NCI-H2171 (cell line): ENCODE results near the gene AMPD3.

Experiments
- DNase-seq: peaks from one replicate; lab custom pipeline; 2025; lab: John Stamatoyannopoulos, UW

AMPD3 gene

DNA sequence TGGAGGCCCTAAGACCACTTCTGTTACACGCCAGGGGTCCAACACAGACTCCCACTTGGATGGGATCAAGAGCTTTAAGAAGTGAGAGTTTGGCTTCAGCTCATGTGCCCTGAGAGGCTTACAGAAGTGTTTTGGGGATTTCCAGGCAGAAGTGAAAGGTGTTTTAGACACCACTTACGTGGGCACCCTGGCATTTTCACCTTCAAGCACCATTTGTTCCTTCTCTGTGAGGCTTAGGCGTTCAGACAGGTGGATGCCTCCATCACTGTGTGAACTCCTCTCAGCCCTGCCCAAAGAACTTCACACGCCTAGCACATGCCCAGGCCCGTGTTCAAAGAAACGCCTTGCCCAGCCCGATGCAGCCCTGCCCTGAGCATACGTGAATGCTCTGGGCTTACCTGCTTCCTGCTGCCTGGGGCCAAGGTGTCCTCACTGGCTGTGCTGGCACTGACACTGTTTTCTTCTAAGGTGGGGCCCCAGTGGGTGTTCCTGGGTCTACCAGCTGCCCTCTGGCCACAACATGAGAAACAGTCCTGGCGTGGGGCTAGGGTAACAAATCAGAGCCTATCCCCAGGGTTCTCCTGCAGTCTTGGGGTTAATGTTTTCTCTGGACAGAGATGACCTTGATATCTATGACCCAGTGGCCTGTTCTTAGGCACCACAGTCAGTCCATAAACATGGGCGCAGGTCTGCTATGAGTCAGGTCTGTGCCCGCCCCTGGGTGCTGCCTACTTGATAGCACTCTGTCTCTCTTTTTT lies 34.0 kb downstream of the AMPD3 start:
- no peak for DNase-seq

DNA sequence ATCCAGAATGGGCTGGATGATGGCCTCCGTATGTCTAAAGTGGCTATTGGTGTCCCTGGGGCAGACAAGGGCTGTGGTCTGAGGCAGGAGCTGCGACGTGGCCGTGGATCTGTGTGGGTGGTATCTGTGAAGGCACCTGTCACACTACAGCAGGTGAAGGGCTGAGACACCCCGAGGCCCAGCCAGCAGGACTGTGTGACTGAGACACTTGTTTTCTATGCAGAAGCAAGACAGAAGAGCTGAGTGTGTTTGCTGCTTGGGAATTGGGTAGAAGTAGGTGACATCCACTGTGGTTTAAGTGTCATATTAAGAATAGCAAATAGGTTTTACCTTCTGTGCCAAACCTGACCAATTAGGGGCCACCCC lies 35.0 kb downstream of the AMPD3 start:
- DNase-seq, result no peak

DNA sequence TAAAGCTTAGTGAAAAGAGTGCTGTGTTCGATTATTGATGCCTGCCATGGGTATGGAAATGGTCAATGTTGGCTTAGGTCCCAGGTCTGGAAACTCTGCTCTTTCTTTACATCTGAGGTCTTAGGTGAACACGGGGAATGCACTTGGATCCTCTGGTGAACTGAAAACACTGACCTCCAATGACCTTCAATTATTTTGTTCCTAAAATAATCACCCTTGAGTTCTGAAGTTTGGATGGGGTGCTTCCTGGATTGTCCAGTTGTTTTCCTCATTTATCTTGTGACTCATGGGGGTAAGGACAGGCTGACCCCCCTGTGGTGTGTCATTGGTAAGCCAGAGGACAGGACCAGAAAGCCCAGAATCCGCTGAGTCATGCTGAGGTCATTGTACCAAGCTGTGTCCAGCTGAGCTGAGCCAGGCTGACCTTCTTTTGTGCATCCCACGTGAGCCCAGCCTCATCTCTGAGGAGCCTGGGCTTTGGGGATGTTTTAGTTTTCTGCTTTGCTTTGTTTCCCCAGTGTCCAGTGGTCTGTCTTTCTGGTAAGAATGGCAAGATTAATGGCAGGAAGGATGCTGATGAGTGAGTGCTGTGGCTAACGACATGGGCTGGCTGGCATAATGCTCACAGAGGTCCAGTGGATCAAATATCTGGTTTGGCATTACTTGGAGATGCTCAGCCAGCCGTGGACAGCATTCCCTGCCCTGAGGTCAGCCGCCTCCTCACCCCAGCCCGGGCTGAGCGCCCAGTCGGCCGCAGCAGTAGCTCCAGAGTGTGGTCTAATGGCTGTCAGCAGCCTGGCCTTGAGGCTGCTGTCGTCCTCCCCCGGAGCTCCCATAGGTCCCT lies 35.6 kb downstream of the AMPD3 start:
- no peak for DNase-seq

DNA sequence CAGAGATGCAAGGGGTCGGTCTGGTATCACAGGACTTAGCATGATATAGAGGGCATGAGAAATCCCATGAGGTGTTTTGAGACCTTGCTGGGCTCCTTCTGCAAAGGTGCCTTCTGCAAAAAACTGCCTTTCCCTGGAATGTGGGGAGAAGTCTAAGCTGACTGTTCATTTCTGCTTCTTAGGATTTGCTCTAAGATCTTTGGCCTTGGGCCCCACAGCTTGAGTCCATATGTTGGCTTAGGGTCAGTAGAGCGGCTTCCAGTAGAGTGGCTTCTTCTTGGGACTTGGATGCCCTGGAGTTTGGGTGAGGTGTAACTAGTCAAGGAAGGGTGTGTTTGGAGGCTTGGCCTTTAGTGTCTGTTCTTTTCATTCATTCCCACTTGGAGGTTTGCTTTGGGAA lies 37.0 kb downstream of the AMPD3 start:
- DNase-seq, result no peak

DNA sequence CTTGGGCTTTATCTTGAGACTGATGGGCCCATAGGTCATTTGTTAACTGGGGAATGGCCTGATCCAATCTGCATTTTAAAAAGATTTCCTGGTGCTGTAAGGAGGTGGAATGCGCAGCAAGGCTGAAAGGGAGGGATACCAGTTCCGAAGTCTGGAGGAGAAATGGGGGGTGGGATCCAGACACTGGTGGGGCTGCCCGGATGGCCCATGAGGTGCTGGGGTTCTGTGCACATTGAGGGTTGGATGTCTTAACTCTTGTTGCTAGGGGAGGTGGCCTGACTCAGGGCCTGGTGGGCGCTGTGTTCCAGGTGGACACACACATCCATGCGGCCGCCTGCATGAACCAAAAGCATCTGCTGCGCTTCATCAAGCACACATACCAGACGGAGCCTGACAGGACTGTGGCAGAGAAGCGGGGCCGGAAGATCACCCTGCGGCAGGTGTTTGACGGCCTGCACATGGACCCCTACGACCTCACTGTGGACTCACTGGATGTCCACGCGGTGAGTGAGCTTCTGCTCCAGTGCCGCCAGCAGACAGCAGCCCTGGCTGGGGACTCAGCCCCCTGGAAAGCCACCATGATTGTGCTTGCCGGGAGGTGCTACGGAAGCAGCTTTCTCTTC lies 38.1 kb downstream of the AMPD3 start:
- no peak for DNase-seq

DNA sequence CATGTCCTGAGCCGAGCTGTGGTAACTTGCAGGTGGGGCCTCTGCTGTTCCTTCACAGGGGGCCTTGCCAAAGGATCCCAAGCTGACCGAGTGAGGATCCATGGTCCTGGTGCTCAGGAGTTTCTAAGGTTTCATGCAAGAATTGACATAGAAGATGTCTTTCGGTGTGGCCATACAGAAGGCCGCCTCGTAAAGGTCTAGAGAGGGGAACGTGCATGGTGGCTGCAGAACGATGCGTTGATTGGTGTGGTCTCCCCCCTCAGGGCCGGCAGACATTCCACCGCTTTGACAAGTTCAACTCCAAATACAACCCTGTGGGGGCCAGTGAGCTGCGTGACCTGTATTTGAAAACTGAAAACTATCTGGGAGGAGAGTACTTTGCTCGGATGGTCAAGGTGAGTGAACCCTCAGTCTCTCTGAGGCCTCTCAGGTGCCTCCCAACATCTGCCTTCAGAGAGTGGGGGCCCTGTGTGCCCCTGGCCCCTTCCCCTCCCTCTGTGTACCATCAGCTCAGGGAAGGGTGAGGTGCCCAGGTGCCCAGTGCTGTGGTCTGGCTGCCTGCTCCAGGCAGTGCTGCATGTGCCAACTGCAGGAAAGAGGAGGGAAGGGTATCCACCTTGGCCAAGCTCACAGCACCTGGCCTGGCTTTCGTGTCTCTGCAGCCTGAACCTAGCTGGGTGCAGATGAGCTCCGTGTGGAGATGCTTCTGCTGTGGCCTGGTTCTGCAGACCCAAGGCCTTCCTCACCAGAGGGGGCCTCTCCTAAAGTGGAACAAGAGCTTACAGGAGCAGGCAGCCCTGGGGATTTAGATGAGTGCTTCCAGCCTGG lies 39.8 kb downstream of the AMPD3 start:
- no peak for DNase-seq

DNA sequence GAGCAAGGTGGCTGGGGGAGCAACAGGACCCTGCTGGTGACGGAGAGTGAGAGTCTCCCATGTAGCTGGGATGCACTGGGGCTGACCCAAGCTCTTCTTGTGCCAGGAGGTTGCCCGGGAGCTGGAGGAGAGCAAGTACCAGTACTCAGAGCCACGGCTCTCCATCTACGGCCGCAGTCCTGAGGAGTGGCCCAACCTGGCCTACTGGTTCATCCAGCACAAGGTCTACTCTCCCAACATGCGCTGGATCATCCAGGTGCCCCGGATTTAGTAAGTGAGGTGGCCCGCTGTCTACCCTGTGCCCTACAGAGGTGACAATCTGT lies 40.4 kb downstream of the AMPD3 start:
- no peak for DNase-seq

DNA sequence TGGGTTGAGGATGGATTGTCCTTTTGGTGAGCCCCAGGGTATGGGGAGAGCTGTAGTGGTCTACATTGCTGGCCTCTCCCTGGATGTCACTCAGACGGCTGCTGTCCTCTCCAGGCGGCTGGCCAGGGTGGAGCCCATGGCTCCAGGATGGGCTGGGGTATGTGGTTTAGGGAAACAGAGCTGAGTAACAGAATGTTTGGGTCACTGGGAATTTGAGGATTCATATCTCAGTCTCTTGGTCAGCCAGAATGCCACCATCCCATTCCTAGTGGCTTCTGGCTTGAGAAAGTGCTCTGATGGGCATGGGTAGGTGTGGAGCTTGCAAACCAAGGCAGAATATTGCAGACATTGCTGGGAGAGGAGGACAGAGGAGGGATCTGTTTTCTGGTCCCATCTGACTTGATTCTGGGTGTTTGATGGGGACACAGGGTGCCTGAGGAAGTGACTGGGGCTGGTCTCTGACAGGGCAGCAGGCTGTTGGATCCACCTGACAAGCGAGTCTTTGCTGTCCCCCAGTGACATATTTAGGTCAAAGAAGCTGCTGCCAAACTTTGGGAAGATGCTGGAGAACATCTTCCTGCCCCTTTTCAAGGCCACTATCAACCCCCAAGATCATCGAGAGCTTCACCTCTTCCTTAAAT lies 41.4 kb downstream of the AMPD3 start:
- no peak for DNase-seq

DNA sequence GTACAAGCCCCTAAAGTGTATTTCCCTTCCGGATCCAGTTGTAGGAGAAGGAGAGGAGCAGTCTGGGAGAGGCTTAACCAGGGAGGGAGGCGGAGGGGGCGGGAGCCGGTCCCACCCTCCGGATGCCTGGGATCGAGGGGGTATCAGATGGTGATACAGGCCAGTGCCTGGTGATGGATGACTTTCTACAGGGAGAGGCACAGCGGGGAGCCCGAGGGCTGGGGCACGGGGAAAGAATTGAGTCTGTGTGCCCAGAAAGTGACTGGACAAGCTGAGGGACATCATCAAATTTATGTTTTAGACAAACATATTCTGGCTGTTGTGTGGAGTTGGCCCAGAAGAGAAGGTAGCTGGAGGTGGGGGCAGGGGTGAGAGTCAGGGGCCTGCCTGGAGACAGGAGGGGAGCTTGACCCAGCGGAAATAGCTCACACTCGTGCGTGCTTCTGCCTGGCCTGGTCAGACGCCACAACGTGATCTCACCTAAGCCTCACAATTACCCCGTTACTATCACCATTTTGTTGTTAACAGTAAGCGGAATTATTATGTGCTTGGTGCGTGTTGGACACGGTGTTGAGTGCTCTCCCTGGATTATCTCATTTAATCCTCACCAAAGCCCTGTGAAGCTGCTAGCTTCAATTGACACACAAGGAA lies 42.4 kb downstream of the AMPD3 start:
- no peak for DNase-seq

DNA sequence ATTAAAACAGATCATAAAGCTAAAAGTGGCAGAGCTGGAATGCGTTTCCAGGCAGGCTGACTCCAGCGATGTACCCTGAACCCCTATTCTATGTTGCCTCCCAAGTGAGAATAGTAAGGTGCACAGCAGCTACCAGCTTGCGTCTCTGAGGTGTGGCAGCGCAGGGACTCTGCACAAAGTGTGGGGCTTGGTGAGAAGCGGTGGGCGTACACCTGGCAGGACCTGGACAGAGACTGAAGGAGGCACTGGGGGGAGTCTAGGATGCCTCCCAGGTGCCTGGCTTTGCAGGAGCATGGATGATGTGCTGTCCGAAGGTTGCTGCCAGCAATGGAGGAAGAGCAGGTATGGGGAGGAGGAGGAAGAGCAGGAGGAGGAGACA lies 42.9 kb downstream of the AMPD3 start:
- DNase-seq, result no peak

DNA sequence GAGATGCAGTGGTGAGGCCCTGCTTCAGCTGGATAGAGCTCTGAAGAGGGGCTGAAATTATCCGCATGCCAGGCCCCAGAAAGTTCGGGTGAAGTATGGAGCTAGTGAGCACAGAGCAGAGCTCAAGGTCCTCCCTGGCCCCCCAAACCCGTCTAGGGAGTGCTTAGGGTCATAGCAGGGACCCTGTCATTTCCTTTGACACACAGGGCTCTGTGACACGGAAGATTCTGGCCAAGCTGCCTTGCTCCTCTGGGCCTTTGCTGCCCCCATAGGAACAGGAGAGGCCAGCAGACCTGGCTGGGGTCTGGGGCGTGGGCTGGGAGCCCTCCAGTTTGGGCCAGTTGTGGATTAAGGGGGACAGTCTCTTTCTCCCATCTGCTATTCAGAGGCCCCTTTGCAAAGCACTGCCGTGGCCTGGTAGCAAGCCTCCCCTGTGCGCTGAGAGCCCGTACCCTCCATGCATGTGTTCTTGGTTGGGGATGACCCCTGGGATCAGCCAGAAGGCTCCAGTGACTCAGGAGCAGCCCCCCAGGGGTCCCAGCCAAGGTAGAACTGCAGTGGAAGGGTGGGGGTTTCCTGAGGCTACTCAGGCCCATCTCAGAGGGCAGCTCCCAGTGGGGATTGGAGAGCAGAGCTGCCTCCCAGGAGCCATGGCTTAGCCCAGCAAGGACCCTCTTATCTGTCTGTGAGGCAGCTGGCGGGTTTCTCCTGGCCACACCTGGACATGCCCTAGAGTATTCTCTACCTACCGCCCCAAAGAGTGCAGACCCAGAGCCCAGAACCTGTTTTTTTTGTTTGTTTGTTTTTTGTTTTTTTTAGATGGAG lies 43.6 kb downstream of the AMPD3 start:
- DNase-seq, result no peak

DNA sequence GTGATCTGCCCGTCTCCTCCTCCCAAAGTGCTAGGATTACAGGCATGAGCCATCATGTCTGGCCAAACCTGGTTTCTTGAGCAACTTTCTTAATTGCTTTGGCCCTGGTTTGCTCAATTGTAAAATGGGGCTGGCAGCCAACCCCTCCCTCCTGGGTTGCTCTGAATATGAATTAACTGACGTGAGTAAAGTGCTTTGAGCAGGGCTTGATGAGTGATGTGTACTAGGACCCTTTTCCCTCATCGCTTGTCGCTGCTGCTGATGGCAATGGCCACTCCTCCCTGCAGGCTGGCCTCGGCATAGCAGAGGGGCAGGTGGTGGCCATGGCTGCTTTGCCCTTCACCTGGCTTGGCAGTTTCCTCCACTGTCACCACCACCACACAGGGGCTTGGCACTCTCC lies 44.4 kb downstream of the AMPD3 start:
- no peak for DNase-seq

DNA sequence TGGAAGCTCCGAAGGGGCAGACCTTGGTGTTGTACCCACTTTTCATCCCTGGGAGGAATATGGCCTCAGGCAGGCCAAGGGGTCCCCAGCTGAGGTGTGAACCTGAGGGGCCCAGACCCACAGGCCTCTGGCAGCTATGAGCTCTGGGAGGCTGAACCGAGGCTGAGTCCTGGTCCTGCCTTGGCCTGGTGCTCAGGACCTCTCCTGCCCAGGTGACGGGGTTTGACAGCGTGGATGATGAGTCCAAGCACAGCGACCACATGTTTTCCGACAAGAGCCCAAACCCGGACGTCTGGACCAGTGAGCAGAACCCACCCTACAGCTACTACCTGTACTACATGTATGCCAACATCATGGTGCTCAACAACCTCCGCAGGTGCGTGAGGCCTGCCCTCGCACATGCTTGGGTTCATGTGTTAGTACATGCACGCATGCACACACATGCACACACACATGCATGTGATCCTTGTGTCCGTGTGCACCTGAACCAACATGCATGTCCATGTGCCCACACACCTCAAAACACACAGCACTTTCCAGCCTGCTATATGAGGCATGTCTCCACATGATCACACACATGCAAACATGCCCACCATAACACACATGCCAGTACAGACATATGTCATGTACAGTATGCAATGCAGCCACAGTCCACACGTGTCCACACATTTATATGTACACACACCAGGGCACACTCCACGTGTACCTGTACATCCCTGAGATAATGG lies 45.0 kb downstream of the AMPD3 start:
- no peak for DNase-seq

DNA sequence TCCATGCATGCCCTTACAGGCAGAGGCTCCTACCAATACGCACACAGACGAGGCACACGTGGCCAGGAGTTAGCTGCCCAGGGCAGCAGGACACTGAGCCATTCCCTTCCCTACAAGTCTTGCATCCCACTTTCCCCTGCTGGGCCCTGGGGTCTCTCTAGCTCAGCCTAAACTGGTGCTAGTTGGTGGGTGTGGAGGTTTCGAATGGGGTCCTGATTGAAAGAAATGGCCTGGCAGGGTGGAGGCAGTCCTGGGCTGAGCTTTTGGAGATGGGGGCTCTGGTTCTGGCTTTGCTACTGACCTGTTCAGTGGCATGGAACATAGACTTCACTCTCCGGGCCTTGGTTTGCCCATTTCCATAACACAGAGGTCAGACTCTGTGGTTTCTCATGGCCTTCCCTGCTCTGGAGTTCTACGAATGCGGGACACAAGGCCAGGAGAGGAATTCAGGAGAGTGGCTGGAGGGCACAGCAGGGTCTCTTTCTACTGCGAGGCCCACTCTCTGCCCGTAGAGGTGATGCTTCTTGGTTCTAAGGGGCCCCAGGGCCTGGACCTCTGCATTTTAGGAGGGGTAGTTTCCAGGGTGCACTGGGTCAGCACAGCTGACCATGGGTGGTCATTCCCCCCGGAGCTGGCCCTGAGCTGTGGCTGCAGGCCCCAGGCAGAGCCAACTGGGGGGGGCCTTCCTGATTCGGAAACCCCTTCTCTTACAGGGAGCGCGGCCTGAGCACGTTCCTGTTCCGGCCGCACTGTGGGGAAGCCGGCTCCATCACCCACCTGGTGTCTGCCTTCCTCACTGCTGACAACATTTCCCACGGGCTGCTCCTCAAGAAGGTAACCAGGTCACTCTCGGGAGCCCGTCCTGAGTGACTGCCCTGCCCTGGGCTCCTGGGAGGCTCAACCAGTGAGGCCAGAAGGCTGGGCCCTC lies 46.0 kb downstream of the AMPD3 start:
- no peak for DNase-seq

DNA sequence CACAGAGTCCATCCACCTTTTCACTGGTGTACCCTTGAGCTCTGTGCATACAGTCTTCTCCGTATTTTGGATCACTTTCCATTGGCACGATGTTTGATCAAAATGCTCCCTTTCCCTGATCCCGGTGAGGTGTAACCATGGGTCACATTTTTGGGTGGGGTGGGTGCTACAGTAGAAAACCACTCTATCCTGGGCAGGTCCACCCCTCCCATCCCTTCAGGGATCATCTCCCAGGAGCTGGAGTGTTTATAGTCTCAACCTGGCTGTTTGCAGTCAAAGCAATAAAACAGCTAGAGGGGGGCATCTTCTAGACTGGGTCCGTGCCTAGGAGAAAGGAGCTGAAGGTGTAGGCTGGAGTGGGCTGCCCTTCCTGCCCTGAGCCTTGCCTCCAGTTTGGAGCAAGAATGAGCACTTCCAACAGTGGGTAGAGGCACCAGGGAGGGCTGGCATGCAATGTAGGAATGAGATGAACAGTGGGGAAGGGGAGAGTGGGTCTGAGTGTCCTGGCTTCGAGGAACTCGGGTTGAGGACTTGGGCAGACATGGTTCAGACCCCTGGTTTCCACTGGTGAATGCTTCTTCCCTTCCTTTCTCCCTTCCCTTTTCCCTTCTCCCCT lies 47.1 kb downstream of the AMPD3 start:
- DNase-seq, result no peak

DNA sequence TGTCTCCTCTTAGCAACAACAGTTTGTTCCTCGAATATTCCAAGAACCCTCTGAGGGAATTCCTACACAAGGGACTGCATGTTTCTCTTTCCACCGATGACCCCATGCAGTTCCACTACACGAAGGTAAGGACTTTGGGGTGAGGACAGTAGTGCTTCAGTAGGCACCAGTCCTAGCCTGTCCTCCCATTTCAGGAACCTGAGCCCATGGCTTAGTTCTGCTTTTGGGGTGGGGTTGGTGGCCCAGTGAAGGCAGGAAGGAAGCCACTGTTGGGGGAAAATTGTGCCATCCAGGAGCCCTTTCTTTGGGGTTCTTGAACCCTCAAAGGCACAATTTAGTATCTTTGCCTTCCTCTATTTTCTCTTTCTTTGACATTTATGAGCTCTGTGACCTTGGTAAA lies 47.7 kb downstream of the AMPD3 start:
- DNase-seq, result no peak

DNA sequence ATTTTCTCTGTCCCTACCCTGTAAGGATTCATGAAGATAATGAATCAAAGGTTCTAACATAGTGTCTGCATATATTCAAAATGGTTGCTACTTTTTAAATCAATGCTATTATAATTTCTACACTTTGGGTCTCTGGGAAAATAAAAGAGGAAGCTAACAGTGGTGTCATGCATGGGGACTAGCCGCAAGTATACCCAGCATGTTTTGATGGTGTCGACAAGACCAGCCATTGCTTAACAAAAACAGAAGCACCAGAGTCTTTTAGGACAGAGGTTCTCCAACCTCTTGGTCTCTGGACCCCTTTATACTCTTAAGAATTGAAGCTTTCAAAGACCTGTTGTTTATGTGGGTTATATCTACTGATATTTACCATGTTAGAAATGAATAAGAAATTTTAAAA lies 48.2 kb downstream of the AMPD3 start:
- DNase-seq, result no peak

DNA sequence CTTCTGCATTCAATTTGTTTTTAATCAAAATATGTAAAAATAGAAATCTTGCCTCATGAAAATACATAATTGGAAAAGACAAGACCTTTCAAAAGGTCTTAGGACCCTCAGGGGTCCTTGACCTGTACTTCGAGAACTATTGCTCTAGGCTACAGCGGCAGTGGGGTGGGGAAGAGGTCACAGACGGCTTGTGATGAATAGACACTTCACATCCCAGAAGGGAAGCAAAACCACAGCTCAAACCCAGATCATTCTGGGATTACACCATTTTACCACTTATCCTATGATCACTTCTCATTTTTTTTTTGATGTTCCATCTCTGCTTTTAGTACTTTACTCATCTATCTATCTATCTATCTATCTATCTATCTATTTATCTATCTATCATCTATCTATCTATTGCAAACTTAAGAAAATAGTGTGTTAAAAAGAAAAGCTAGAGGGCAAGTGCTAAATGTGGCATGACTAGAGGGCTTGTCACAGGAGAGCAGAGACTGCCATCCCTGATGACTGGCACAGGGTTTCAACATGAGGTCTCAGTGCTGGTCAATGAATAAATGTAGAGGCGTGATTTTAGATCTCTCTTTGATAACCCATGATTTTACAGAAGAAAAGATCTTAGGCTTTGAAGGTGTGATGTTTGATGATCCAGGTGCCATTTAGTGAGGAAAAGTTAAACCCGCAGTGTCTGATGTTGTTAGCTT lies 48.9 kb downstream of the AMPD3 start:
- no peak for DNase-seq
